HG03097 (cell line): ENCODE results near the gene YAP1.

Source experiments
- ATAC-seq: cut with Tn5 transposase; IDR thresholded peaks from one replicate; pipeline ENCODE4 v1.9.1; 2021; ENCODE audit not compliant: unreplicated experiment, low FRiP score

The YAP1 gene

GRCh38 chr11:102109896-102110760 is at the start of gene YAP1:
TSS of gene YAP1 (plus strand) at chr11:102110447. CDS start at chr11:102110849, 402 bp downstream.
- peak; percentile 89 for ATAC-seq

- ATAC-seq, result no peak
Measured at GRCh38 chr11:102061276-102061675, 49.0 kb upstream of the YAP1 start.

DNA sequence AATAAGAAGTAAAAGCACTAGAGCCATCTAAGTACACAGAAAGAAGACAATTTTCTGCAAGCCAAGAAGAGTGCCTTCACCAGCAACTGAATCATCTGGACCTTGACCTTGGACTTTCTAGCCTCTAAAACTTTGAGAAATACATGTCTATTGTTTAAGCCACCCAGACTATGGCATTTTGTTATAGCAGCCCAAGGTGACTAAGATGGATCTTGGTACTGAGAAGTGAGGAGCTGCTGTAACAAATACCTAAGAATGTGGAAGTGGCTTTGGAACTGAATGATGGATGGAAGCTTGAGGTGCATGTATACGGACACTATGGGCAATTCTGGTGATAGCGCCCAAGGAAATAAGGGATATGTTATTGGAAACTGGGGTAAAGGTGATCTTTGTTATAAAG is 48.1 kb upstream of the YAP1 start:
- no peak for ATAC-seq

DNA sequence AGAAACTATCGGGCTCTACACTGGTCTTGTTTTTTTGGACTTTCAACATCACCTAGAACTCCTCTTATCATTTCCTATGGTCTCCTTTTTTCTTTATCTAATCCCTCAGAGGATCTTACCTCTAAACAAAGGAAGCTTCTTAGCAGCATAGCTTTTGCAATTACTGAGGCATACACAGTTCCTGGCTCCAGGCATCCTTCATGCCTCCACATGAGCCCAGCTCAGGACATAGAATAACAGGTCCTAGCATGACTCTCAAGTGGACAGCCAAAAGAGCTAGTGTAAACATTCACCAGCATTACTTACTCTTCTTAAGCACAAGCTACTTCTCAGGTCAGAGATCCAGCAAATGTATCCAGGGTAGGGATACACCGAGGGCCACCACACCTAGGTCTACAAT is 45.9 kb upstream of the YAP1 start:
- ATAC-seq, result no peak

- no peak for ATAC-seq
Measured at GRCh38 chr11:102070766-102071165, 39.5 kb upstream of the YAP1 start.

GRCh38 chr11:102071497-102072472 is 38.5 kb upstream of the YAP1 start:
- ATAC-seq, result no peak

DNA sequence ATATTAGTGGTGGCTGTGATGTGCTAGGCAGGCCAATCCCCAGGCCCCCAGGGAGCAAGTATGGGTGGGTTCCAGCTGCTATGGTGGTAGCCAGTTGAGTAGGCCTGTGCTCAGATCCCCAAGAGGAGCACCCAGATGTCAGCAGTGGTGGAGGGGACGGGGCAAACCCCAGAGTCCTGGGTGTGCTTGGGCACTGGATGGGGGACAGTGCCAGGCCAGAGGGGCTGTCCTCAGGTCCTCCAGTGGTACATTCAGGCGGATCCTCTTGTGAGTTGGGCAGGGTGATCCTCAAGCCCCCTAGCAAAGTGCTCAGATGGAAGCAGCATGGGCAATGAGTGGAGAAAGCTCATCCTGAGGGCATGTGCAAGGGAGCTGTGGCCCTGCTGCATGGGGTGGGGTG is 37.0 kb upstream of the YAP1 start:
- no peak for ATAC-seq

DNA sequence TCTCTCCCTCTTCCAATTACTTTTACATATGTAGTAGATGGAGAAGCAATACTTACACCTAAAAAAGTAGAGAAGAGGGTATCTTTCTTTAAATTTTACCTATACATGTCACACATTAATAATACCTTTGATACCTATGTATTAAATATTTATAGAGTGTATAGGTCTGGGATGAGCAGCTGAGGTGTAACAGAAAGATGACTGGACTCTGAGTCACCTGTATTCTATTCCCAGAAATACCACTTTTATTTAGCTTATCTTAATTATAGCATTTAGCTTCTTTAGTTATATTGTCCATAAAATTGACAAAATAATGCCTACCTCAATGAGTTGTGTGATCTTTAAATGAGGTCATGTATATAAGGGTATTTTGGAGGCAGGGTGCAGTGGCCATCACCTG is 30.6 kb upstream of the YAP1 start:
- no peak for ATAC-seq

DNA sequence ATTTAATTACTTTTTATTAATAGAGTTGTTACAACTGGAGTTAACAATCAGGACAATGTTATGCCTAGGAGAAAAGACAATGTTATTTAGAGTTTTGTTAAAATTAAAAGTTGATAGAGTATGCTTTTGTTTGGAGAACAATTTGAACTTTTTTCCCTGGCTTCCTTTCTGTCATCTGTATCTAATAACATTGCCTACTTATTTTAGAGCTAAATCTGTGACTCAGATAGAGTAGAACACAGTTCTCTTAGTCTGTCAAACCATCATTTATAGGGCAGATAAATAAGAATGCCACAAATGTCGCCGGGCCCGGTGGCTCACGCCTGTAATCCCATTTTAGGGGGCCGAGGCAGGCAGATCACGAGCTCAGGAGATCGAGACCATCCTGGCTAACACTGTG is 28.9 kb upstream of the YAP1 start:
- no peak for ATAC-seq

GRCh38 chr11:102085864-102086551 is 24.2 kb upstream of the YAP1 start:
- no peak for ATAC-seq

DNA sequence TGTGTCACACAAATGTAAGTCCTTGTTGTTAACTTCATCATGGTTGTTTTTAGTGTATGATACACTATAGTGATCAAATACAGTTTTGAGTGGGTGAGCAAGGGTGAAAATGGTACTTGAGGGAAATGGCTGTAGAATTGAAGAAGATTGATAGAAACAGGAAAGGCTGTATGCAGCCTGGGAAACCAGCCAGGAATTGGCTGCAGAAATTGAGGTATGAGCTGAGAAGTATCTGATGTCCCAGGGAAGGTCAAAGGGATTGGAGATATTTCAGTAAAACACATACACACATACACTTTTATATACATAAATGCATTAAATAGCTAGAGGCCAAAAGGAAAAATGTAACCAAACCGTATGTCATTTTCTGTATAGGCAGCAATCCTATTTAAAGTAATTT is 13.1 kb upstream of the YAP1 start:
- no peak for ATAC-seq

DNA sequence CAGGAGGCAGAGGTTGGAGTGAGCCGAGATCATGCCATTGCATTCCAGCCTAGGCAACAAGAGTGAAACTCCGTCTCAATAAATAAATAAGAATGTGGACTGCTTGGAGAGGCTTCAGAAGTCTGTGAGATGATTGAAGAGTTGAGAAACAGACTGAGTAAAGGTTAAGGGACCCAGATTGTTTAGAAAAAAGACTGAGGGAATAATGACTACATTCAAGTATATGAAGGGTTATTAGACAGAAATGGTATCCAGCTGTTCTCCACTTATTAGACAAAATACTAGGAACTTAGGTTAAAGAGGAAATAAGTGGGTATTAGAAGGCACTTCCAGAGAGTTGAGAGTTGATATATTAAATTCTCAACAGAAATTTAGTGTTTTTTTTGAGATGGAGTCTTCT is 10.5 kb upstream of the YAP1 start:
- no peak for ATAC-seq

- ATAC-seq, result no peak
Measured at GRCh38 chr11:102108734-102109440, 1.4 kb upstream of the YAP1 start.

DNA sequence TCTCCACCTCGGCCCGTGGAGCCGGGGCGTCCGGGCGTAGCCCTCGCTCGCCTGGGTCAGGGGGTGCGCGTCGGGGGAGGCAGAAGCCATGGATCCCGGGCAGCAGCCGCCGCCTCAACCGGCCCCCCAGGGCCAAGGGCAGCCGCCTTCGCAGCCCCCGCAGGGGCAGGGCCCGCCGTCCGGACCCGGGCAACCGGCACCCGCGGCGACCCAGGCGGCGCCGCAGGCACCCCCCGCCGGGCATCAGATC is 439 bp downstream of the YAP1 start:
- ATAC-seq, result no peak

DNA sequence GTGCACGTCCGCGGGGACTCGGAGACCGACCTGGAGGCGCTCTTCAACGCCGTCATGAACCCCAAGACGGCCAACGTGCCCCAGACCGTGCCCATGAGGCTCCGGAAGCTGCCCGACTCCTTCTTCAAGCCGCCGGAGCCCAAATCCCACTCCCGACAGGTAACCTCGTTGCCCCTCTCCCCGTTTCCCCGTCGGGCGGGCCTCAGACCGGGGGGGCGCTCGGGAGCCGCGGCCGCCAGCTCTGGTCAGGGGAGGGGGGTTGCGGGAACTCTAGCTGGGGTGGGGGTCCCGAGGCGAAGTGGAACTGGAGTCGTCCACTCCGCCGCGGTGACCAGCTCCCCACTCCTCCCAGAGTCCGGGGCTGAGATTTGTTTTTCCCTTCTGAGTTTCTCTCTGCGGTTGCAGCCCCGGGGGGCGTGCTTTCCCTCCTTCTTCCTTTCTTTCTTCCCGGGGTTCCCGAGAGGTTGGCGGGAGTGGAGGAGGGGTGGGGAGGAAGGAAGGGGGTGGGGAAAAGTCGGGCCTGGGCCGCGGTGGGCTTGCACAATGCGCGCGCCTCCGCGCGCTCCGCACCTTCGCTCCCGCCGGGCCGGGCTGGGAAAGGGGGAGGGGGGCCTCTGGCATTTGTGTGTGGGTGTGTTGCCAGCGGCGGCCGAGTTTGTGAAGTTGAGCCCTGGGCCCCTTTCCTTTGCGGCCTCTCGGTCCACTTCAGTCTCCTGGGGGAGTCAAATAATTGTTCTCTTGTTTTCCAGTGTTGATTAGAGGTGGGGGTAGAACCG is 952 bp downstream of the YAP1 start:
- ATAC-seq, result no peak

DNA sequence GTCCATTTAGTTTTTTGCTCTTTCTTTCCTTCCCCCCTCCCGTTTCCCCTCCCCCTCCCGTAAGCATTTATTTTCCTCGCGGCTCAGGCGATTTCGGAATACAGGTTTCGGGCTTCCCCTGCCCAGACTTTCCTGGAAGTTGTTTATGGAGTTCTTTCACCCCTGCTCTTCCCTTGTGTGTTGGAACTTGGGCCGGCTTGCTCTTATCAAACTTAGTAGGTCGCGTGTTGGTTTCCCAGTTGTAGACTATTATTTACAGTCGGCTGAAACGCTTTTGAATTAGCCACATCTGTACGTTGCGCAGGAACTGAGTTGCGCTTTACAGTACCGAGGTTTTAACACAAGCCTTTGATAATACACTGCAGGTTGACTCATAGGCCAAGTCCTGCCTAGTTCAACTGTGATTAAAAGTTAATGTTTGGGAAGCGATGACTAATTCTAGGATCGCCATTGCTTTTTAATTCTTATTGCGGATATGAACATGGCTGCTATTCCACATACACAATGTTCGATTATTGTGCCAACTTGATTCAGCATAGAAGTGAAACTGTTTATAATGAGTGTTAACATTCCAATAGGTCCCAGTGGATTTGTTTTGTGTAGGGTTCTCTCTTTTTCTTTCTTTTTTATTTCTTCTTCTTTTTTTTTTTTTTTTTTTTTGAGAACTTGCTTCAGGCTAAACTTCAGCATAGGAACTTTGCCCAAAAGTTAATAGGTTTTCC is 1.7 kb downstream of the YAP1 start:
- ATAC-seq, result no peak

- ATAC-seq, result no peak
Measured at GRCh38 chr11:102112509-102112821, 2.2 kb downstream of the YAP1 start.

DNA sequence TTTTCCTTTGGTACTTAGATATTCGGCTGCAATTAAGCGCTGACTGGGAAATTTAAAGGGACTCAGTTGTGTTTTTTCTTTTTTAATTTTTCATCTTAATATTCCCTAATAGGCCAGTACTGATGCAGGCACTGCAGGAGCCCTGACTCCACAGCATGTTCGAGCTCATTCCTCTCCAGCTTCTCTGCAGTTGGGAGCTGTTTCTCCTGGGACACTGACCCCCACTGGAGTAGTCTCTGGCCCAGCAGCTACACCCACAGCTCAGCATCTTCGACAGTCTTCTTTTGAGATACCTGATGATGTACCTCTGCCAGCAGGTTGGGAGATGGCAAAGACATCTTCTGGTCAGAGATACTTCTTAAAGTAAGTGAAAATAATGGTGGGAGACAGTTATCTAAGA is 3.8 kb downstream of the YAP1 start:
- ATAC-seq, result no peak

DNA sequence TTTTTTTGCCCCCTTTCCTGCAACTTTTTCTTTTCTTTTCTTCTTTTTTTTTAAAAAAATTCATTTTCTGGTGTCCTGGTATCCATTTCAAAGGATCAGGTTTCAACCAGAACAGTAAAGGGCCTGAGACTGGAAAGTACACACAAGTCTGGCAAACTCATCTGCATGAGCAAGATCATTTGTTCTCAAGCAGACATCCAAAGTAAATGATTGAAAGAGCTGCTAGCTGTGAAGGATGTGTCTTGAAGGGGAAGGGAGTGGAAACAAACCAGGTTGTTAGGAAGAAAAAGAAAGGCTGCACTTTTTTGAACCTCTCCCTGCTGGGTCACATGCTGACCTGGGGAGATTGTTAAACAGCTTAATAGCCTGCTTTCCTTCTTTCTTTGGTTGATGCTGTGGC is 5.3 kb downstream of the YAP1 start:
- no peak for ATAC-seq
